ENCODE measurements around the gene ALDH1L2.
A peak's percentile ranks its signal among the peaks of the same experiment; 100 is the strongest.
"Not testable (repeated sequence)": the region's sequence is repeated elsewhere in the genome, so short reads cannot be mapped to it uniquely, and the experiment has no call there.

The ALDH1L2 gene

GRCh38 chr12:104986022-104986941 lies 98.0 kb downstream of the ALDH1L2 start, which contains the start of gene NOPCHAP1 (continued):
- peak; percentile 26; the same call in 1 of the 2 replicates for TF ChIP-seq ZNF561 (tag by site-specific recombination; IDR thresholded peaks at IDR 0.05; ENCODE audit: borderline replicate concordance)

GRCh38 chr12:104985206-104985605 lies 99.1 kb downstream of the ALDH1L2 start:
- CTCF ChIA-PET = no interaction called here
- POLR2A ChIA-PET = interaction anchor here (1.4 to 2.5 kb wide), 2 partner anchors 26 to 529 kb away, joined by 3 to 12 read pairs; partner anchors contain the start of genes CHST11 and SLC41A2

GRCh38 chr12:104977688-104978087 lies 106.6 kb downstream of the ALDH1L2 start:
- H3K9me3 ChIP-seq (ENCODE audit: control insufficient read depth, insufficient read depth, low read depth, low read length); H3K4me3 ChIP-seq (ENCODE audit: low read depth, low read length); H3K36me3 ChIP-seq (ENCODE audit: control insufficient read depth in 2 of 2, insufficient read depth in 1 of 2, low read length in 2 of 2); H3K27ac ChIP-seq (ENCODE audit: extremely low read depth, low read depth, low read length); H3K4me1 ChIP-seq (ENCODE audit: control insufficient read depth, insufficient read depth, low read length); POLR2A ChIA-PET; CTCF ChIA-PET: not testable (repeated sequence)

More at GRCh38 chr12:104985206-104985605, 99.1 kb downstream of the ALDH1L2 start:
- Histone ChIP-seq H3K4me1 (ENCODE audit: control insufficient read depth, insufficient read depth, low read length) (no peaks in the 10 kb centered on the region), H3K36me3 (ENCODE audit: control insufficient read depth in 2 of 2, insufficient read depth in 1 of 2, low read length in 2 of 2) (peaks cover 8 to 23% of the 10 kb centered on the region in 2 experiments; a peak in 2 of 3 replicates), H3K27ac (ENCODE audit: extremely low read depth, low read depth, low read length) (no peak overlapping the region), H3K9me3 (ENCODE audit: control insufficient read depth, insufficient read depth, low read depth, low read length) (no peaks in the 10 kb centered on the region), H3K4me3 (ENCODE audit: low read depth, low read length) (no peak overlapping the region)
- TF ChIP-seq ZSCAN4 (tag by site-specific recombination; IDR thresholded peaks at IDR 0.05) = no peak
- 0 out of 2 replicates have a peak, but pooled peaks have one; percentile 9 for TF ChIP-seq ZNF146 (tag by site-specific recombination; IDR thresholded peaks at IDR 0.05)
- no peak for TF ChIP-seq ZNF239 (tag by site-specific recombination; IDR thresholded peaks at IDR 0.05)
- no peak for TF ChIP-seq OSR2 (tag by site-specific recombination; IDR thresholded peaks at IDR 0.05)

- ChIA-PET POLR2A (no interaction called here), CTCF (no interaction called here)
- Histone ChIP-seq H3K4me1 (ENCODE audit: control insufficient read depth, insufficient read depth, low read length) (no peaks in the 10 kb centered on the region), H3K9me3 (ENCODE audit: control insufficient read depth, insufficient read depth, low read depth, low read length) (no peaks in the 10 kb centered on the region), H3K4me3 (ENCODE audit: low read depth, low read length) (no peak overlapping the region), H3K36me3 (ENCODE audit: control insufficient read depth in 2 of 2, insufficient read depth in 1 of 2, low read length in 2 of 2) (no peaks in the 10 kb centered on the region), H3K27ac (ENCODE audit: extremely low read depth, low read depth, low read length) (no peak overlapping the region)
- no peak for TF ChIP-seq PBX3 (CRISPR knock-in tag; IDR thresholded peaks at IDR 0.05)
- no peak for TF ChIP-seq ZNF280C (tag by site-specific recombination; IDR thresholded peaks at IDR 0.05)
- no peak for TF ChIP-seq SALL2 (tag by site-specific recombination; IDR thresholded peaks at IDR 0.05; ENCODE audit: borderline replicate concordance)
- TF ChIP-seq ZNF416 (tag by site-specific recombination; IDR thresholded peaks at IDR 0.05) = no peak
- TF ChIP-seq ZNF335 (tag by site-specific recombination; conservative IDR thresholded peaks at IDR 0.05) = no peak
- no peak for TF ChIP-seq ZNF645 (tag by site-specific recombination; IDR thresholded peaks at IDR 0.05)
- TF ChIP-seq SCRT1 (tag by site-specific recombination; IDR thresholded peaks at IDR 0.05; ENCODE audit: borderline replicate concordance) = no peak
Observed at GRCh38 chr12:104976703-104977102, 107.6 kb downstream of the ALDH1L2 start.

Data from HEK293 (cell line).